ENCODE results near the gene LOXL1. TPM values are rescaled to one million over a fixed set of nuclear protein-coding genes. Genes with fewer than 3 reads are reported as not detected.
A peak's percentile ranks its signal among the peaks of the same experiment; 100 is the strongest.

Gene LOXL1
- polyA plus RNA-seq, 1 of the 3 experiments (the other 2 are of a cell fraction) = 50.3 TPM

- 84% methylated on average over 5 of the region's 5 CpGs for WGBS (ENCODE audit: low lambda C conversion rate)
Measured at GRCh38 chr15:73996939-73997338, 70.7 kb downstream of the LOXL1 start.

More at GRCh38 chr15:73996939-73997338, 70.7 kb downstream of the LOXL1 start:
- Histone ChIP-seq H3K9ac (peak overlapping the region; percentile 84; the same call in 1 of the 2 replicates), H3K36me3 (replicated peaks in 1 of 2; ENCODE audit: control insufficient read depth in 1 of 2, insufficient read depth in 2 of 2, low read length in 1 of 2) (peaks cover 18 to 32% of the 10 kb centered on the region in 2 experiments), H3K27me3 (ENCODE audit: insufficient read depth) (no peaks in the 10 kb centered on the region), H3K27ac (ENCODE audit: low read depth in 2 of 2, low read length in 1 of 2) (no peak overlapping the region; a peak in 1 of 4 replicates), H3K79me2 (ENCODE audit: insufficient read depth) (peaks cover 81% of the 10 kb centered on the region), H3F3A (replicated peaks; ENCODE audit: insufficient read depth) (peaks cover 20% of the 10 kb centered on the region), H3K9me3 (no peaks in the 10 kb centered on the region), H4K20me1 (ENCODE audit: insufficient read depth) (peaks cover 6% of the 10 kb centered on the region; the same call in 1 of the 2 replicates), H3K4me2 (peak overlapping the region; percentile 94), H3K4me3 (ENCODE audit: low read depth in 2 of 2, low read length in 1 of 2) (peak overlapping the region; percentile 82 to 96; a peak in 3 of 4 replicates), H3K9me2 (no peaks in the 10 kb centered on the region), H3K4me1 (ENCODE audit: control insufficient read depth in 1 of 2, insufficient read depth in 2 of 2, low read depth in 1 of 2, low read length in 1 of 2) (peaks cover 20 to 28% of the 10 kb centered on the region in 2 experiments; a peak in 3 of 4 replicates), H2AFZ (ENCODE audit: low read depth) (no peak overlapping the region)
- TF ChIP-seq JUND (IDR thresholded peaks at IDR 0.05) = no peak
- no peak for TF ChIP-seq ZBTB33 (IDR thresholded peaks at IDR 0.05; ENCODE audit: borderline replicate concordance, low read depth)
- no peak for TF ChIP-seq FOXJ3 (CRISPR knock-in tag; IDR thresholded peaks at IDR 0.05)
- no peak for TF ChIP-seq TAF1 (IDR thresholded peaks at IDR 0.05; ENCODE audit: borderline replicate concordance, low read depth, low read length)
- TF ChIP-seq, protein P1, sequence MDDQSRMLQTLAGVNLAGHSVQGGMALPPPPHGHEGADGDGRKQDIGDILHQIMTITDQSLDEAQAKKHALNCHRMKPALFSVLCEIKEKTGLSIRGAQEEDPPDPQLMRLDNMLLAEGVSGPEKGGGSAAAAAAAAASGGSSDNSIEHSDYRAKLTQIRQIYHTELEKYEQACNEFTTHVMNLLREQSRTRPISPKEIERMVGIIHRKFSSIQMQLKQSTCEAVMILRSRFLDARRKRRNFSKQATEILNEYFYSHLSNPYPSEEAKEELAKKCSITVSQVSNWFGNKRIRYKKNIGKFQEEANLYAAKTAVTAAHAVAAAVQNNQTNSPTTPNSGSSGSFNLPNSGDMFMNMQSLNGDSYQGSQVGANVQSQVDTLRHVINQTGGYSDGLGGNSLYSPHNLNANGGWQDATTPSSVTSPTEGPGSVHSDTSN (IDR thresholded peaks at IDR 0.05) = no peak
- no peak for TF ChIP-seq RCOR1 (IDR thresholded peaks at IDR 0.05; ENCODE audit: low read length)
- no peak for TF ChIP-seq EZH2phosphoT487 (IDR thresholded peaks at IDR 0.05; ENCODE audit: borderline replicate concordance, low read depth)
- no peak for TF ChIP-seq GATA2 (CRISPR knock-in tag; IDR thresholded peaks at IDR 0.05)
- TF ChIP-seq NFIC (IDR thresholded peaks at IDR 0.05; ENCODE audit: borderline replicate concordance) = no peak
- no peak for TF ChIP-seq NRF1 (IDR thresholded peaks at IDR 0.05; ENCODE audit: low read depth, low read length)
- TF ChIP-seq RXRA (IDR thresholded peaks at IDR 0.05; ENCODE audit: borderline replicate concordance, low read depth) = no peak
- no peak for TF ChIP-seq YY1 (IDR thresholded peaks at IDR 0.05; ENCODE audit: low read depth)
- TF ChIP-seq, protein P2, sequence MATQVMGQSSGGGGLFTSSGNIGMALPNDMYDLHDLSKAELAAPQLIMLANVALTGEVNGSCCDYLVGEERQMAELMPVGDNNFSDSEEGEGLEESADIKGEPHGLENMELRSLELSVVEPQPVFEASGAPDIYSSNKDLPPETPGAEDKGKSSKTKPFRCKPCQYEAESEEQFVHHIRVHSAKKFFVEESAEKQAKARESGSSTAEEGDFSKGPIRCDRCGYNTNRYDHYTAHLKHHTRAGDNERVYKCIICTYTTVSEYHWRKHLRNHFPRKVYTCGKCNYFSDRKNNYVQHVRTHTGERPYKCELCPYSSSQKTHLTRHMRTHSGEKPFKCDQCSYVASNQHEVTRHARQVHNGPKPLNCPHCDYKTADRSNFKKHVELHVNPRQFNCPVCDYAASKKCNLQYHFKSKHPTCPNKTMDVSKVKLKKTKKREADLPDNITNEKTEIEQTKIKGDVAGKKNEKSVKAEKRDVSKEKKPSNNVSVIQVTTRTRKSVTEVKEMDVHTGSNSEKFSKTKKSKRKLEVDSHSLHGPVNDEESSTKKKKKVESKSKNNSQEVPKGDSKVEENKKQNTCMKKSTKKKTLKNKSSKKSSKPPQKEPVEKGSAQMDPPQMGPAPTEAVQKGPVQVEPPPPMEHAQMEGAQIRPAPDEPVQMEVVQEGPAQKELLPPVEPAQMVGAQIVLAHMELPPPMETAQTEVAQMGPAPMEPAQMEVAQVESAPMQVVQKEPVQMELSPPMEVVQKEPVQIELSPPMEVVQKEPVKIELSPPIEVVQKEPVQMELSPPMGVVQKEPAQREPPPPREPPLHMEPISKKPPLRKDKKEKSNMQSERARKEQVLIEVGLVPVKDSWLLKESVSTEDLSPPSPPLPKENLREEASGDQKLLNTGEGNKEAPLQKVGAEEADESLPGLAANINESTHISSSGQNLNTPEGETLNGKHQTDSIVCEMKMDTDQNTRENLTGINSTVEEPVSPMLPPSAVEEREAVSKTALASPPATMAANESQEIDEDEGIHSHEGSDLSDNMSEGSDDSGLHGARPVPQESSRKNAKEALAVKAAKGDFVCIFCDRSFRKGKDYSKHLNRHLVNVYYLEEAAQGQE (IDR thresholded peaks at IDR 0.05; ENCODE audit: low read depth, low read length) = no peak
- no peak for TF ChIP-seq RFX5 (IDR thresholded peaks at IDR 0.05; ENCODE audit: low read length)
- TF ChIP-seq RAD21 (IDR thresholded peaks at IDR 0.05; ENCODE audit: low read length) = no peak
- no peak for TF ChIP-seq CHD2 (IDR thresholded peaks at IDR 0.05; ENCODE audit: low read length, partially characterized antibody)
- no peak for TF ChIP-seq FOSL2 (IDR thresholded peaks at IDR 0.05; ENCODE audit: borderline replicate concordance, low read depth)
- TF ChIP-seq EP300 (IDR thresholded peaks at IDR 0.05; ENCODE audit: borderline replicate concordance in 1 of 2, low read depth in 1 of 2, low read length in 1 of 2) = no peak
- TF ChIP-seq, protein P3, sequence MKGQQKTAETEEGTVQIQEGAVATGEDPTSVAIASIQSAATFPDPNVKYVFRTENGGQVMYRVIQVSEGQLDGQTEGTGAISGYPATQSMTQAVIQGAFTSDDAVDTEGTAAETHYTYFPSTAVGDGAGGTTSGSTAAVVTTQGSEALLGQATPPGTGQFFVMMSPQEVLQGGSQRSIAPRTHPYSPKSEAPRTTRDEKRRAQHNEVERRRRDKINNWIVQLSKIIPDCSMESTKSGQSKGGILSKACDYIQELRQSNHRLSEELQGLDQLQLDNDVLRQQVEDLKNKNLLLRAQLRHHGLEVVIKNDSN (IDR thresholded peaks at IDR 0.05; ENCODE audit: borderline replicate concordance, low read depth) = no peak
- TF ChIP-seq SMC3 (IDR thresholded peaks at IDR 0.05; ENCODE audit: low read depth, low read length) = no peak
- CTCF ChIA-PET = no interaction called here
- DNase-seq = no peak
- POLR2A ChIA-PET = interaction anchor here (0.6 kb wide), 1 partner anchor 13 kb away, joined by 3 read pairs; no protein-coding TSS in a partner anchor
